H1 (cell line): ENCODE measurements around the gene ELL. TPM values are rescaled to one million over a fixed set of nuclear protein-coding genes. Genes with fewer than 3 reads are reported as not detected.

Source experiments
- CTCF ChIA-PET: fragments of 300-600 bp; sonication (Branson Sonifier 250); formaldehyde crosslinking; loops from one replicate; lab custom pipeline; 2021; ENCODE audit not compliant: partially characterized antibody; lab: Charles Lee
- POLR2A ChIA-PET: fragments of 300-600 bp; sonication (Branson Sonifier 250); formaldehyde crosslinking; loops from one replicate; lab custom pipeline; 2021; ENCODE audit warnings: inconsistent platforms; ENCODE audit not compliant: partially characterized antibody; lab: Charles Lee
- DNase-seq, 2 experiments: peaks; one replicate each; pipeline versions ENCODE4 v3.0.0 to v3.0.0-alpha.2; 2010 to 2022; ENCODE audit warnings: low spot score in 2 of 2, low read depth in 1 of 2, mixed read lengths in 1 of 2
- FAIRE-seq: peaks from 2 replicates; lab custom pipeline; 2011; peaks lifted over from hg19 to GRCh38; lab: Jason Lieb, UNC
- H2AFZ ChIP-seq: 2 replicates; pipeline ENCODE4 v1.8.1; 2012; ENCODE audit warnings: low read length, inconsistent platforms
- H2AK5ac ChIP-seq: 2 replicates; pipeline ENCODE4 v1.6.1; 2013; ENCODE audit warnings: low read depth, low read length
- H2BK120ac ChIP-seq: replicated peaks from 2 replicates; pipeline ENCODE3; 2013; ENCODE audit warnings: low read depth, low read length, inconsistent platforms
- H2BK12ac ChIP-seq: 2 replicates; pipeline ENCODE4 v1.6.1; 2013; ENCODE audit warnings: low read depth, low read length
- H2BK15ac ChIP-seq: 2 replicates; pipeline ENCODE4 v1.6.1; 2013; ENCODE audit warnings: low read length
- H2BK20ac ChIP-seq: 2 replicates; pipeline ENCODE4 v1.6.1; 2013; ENCODE audit warnings: low read length
- H2BK5ac ChIP-seq: 2 replicates; pipeline ENCODE4 v1.6.1; 2013; ENCODE audit warnings: low read depth, low read length
- H3K14ac ChIP-seq: 2 replicates; pipeline ENCODE4 v1.6.1; 2013; ENCODE audit warnings: inconsistent platforms; ENCODE audit not compliant: insufficient read length
- H3K18ac ChIP-seq: 2 replicates; pipeline ENCODE4 v1.6.1; 2013; ENCODE audit warnings: low read length; ENCODE audit errors: extremely low read depth
- H3K23ac ChIP-seq: 2 replicates; pipeline ENCODE4 v1.6.1; 2013; ENCODE audit warnings: inconsistent platforms; ENCODE audit not compliant: insufficient read length
- H3K23me2 ChIP-seq: 2 replicates; pipeline ENCODE4 v1.6.1; 2013; ENCODE audit warnings: low read depth, low read length
- H3K27ac ChIP-seq: 2 replicates; pipeline ENCODE4 v1.6.1; 2011; ENCODE audit warnings: low read depth, low read length, inconsistent platforms
- H3K27me3 ChIP-seq, 4 experiments: replicated peaks in 1 of 4; 1 replicate in 1 of 4; 2 replicates in 3 of 4; pipeline versions ENCODE4 v1.6.1 to v1.8.1; 2011 to 2013; ENCODE audit warnings: low read length in 3 of 4, mild to moderate bottlenecking in 3 of 4, inconsistent platforms in 2 of 4, mixed read lengths in 2 of 4, moderate library complexity in 1 of 4; ENCODE audit not compliant: control insufficient read depth in 3 of 4, insufficient read depth in 3 of 4; ENCODE audit errors: extremely low read depth in 1 of 4
- H3K36me3 ChIP-seq, 4 experiments: 2 replicates each; pipeline versions ENCODE4 v1.6.1 to v1.8.1; 2011 to 2013; ENCODE audit warnings: mild to moderate bottlenecking in 4 of 4, low read length in 3 of 4, moderate library complexity in 2 of 4, control low read depth in 1 of 4, inconsistent platforms in 1 of 4; ENCODE audit not compliant: insufficient read depth in 4 of 4, control insufficient read depth in 2 of 4
- H3K4ac ChIP-seq: replicated peaks from 2 replicates; pipeline ENCODE3; 2013; ENCODE audit warnings: low read length, low read depth, mixed read lengths, inconsistent platforms; ENCODE audit not compliant: insufficient read length
- H3K4me1 ChIP-seq, 4 experiments: replicated peaks in 1 of 4; 1 replicate in 1 of 4; 2 replicates in 3 of 4; pipeline versions ENCODE4 v1.6.1 to v1.8.1; 2011 to 2013; ENCODE audit warnings: low read length in 3 of 4, inconsistent platforms in 2 of 4, mixed read lengths in 1 of 4; ENCODE audit not compliant: insufficient read depth in 4 of 4, control insufficient read depth in 3 of 4
- H3K4me2 ChIP-seq, 2 experiments: 2 replicates each; pipeline versions ENCODE4 v1.6.1 to v1.8.1; 2011 to 2013; ENCODE audit warnings: low read depth in 2 of 2, low read length in 2 of 2, control low read depth in 1 of 2, inconsistent platforms in 1 of 2, mild to moderate bottlenecking in 1 of 2; ENCODE audit not compliant: insufficient read depth in 1 of 2
- H3K4me3 ChIP-seq, 4 experiments: fragments of 200-600, 300-600 bp in 1 of 4; sonication (generic), shearing (Covaris generic), sonication (Bioruptor Twin) in 1 of 4; 2 replicates each; pipeline versions ENCODE4 v1.5.1 to v1.8.1; 2011 to 2016; ENCODE audit warnings: low read length in 4 of 4, low read depth in 3 of 4, control low read depth in 2 of 4, inconsistent platforms in 2 of 4, mild to moderate bottlenecking in 2 of 4, mixed read lengths in 1 of 4, moderate library complexity in 1 of 4; ENCODE audit not compliant: insufficient read depth in 2 of 4; ENCODE audit errors: extremely low read depth in 1 of 4
- H3K56ac ChIP-seq: replicated peaks from 2 replicates; pipeline ENCODE3; 2013; ENCODE audit warnings: low read depth, mild to moderate bottlenecking, mixed read lengths, low read length, inconsistent platforms; ENCODE audit not compliant: insufficient read length
- H3K79me1 ChIP-seq: 2 replicates; pipeline ENCODE4 v1.6.1; 2013; ENCODE audit warnings: low read depth, low read length, control low read depth
- H3K79me2 ChIP-seq, 2 experiments: 2 replicates each; pipeline versions ENCODE4 v1.6.1 to v1.8.1; 2012 to 2013; ENCODE audit warnings: low read length in 2 of 2, mild to moderate bottlenecking in 2 of 2, inconsistent platforms in 1 of 2; ENCODE audit not compliant: insufficient read depth in 2 of 2, control insufficient read depth in 1 of 2
- H3K9ac ChIP-seq, 4 experiments: replicated peaks in 1 of 4; 1 replicate in 1 of 4; 2 replicates in 3 of 4; pipeline versions ENCODE4 v1.6.1 to v1.8.1; 2011 to 2013; ENCODE audit warnings: low read depth in 3 of 4, low read length in 3 of 4, control low read depth in 2 of 4, mild to moderate bottlenecking in 2 of 4, moderate library complexity in 2 of 4, inconsistent platforms in 1 of 4; ENCODE audit errors: extremely low read depth in 1 of 4
- H3K9me3 ChIP-seq, 2 experiments: 2 replicates each; pipeline versions ENCODE4 v1.6.1 to v1.8.1; 2012 to 2013; ENCODE audit warnings: mild to moderate bottlenecking in 2 of 2, moderate library complexity in 2 of 2, control low read depth in 1 of 2, inconsistent platforms in 1 of 2, low read depth in 1 of 2, low read length in 1 of 2, mixed read lengths in 1 of 2; ENCODE audit not compliant: insufficient read depth in 2 of 2
- H4K20me1 ChIP-seq, 2 experiments: replicated peaks in 1 of 2; 2 replicates each; pipeline versions ENCODE3 to v1.8.1; 2011 to 2013; ENCODE audit warnings: inconsistent platforms in 2 of 2, low read length in 2 of 2, mild to moderate bottlenecking in 1 of 2; ENCODE audit not compliant: insufficient read depth in 2 of 2, control insufficient read depth in 1 of 2
- H4K5ac ChIP-seq: 2 replicates; pipeline ENCODE4 v1.6.1; 2013; ENCODE audit warnings: low read length, low read depth, mixed read lengths, inconsistent platforms; ENCODE audit not compliant: insufficient read length
- H4K8ac ChIP-seq: 2 replicates; pipeline ENCODE4 v1.8.0; 2013; ENCODE audit warnings: mild to moderate bottlenecking, moderate library complexity, low read length, inconsistent platforms; ENCODE audit not compliant: insufficient read depth; ENCODE audit errors: extremely low read depth
- H4K91ac ChIP-seq: replicated peaks from 2 replicates; pipeline ENCODE3; 2013; ENCODE audit warnings: low read length, mixed read lengths, inconsistent platforms; ENCODE audit not compliant: insufficient read length
- BRCA1 ChIP-seq: IDR thresholded peaks from 2 replicates; pipeline ENCODE4 v1.6.1; 2012; ENCODE audit warnings: low read depth, low read length, improper control_type of control experiment
- CREB1 ChIP-seq: IDR thresholded peaks from 2 replicates; pipeline ENCODE4 v1.6.1; 2012; ENCODE audit warnings: inconsistent platforms
- NRF1 ChIP-seq: IDR thresholded peaks from 2 replicates; pipeline ENCODE4 v1.6.1; 2011; ENCODE audit warnings: mild to moderate bottlenecking, low read depth, low read length, improper control_type of control experiment
- SRF ChIP-seq: IDR thresholded peaks from 2 replicates; pipeline ENCODE4 v1.6.1; 2011; ENCODE audit warnings: mild to moderate bottlenecking, low read depth, low read length, moderate library complexity
- ZNF274 ChIP-seq: IDR thresholded peaks from 2 replicates; pipeline ENCODE4 v1.7.0; 2012; ENCODE audit warnings: low read length, borderline replicate concordance; ENCODE audit errors: extremely low read depth
- WGBS, 2 experiments: shearing (Covaris generic) in 1 of 2; methylation state at CpG; one replicate each; pipeline versions ENCODE4 v1.1.6 to v1.1.7; 2013 to 2015; ENCODE audit warnings: low lambda C conversion rate in 2 of 2, mixed read lengths in 2 of 2, inconsistent platforms in 1 of 2, low coverage in 1 of 2, missing lambda C conversion rate in 1 of 2; ENCODE audit not compliant: insufficient replicate concordance in 2 of 2, insufficient coverage in 1 of 2, insufficient read length in 1 of 2; ENCODE audit errors: extremely low coverage in 1 of 2, missing lambda C conversion rate in 1 of 2; 5-methylcytosine and 5-hydroxymethylcytosine counted together
- polyA plus RNA-seq, 7 experiments: library from polyadenylated mRNA; depleted of rRNA in 3 of 7; stranded (reverse) in 5 of 7; unstranded in 2 of 7; fragments of >200 nt in 5 of 7; fragments of 200-250 nt in 2 of 7; gene quantifications; 1 replicate in 5 of 7; 2 replicates in 1 of 7; 4 replicates in 1 of 7; pipeline versions ENCODE4 v1.2.1 to v1.2.3, GENCODE V29; 2011 to 2013; ENCODE audit warnings: missing spikeins in 2 of 7, mixed read lengths in 2 of 7
- total RNA-seq: library from RNA; stranded (reverse); fragmentation: NEBNext Ultra II Directional; extraction: Animal tissue kit (Norgen Biotek cat#: 25700); gene quantifications from 2 replicates; pipeline ENCODE4 v1.2.1, GENCODE V29; 2021

The ELL gene
- total and polyA plus RNA-seq, 2 of the 8 experiments (the other 6 are each of a cell fraction or from before 2014, with no cell fraction given), result 5.2 to 10.5 TPM

DNA sequence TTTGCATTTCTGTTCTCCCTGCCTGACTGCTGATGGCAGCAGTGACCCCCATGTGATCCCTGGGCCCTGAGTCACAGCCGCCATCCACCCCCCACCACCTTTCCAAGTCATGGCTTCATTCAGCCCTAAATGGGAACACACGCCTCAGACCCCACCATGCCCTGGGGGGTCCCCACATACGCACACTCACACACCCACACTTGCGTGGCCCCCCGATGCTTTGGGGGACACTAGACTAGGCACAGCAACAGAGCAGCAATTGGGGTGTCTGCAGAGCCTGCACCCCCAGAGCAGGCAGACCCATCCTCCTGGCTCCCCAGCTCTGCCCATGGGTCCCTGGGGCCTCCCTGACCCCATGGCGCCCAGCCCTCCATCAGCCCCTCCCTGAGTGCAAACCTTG, 78.5 kb downstream of the ELL start:
- H2BK15ac ChIP-seq, result no peak overlapping the region
- FAIRE-seq (no peak), DNase-seq (no peak)
- no peak overlapping the region for H3K9ac ChIP-seq
- H3K4me3 ChIP-seq, result no peak overlapping the region
- H3K4ac ChIP-seq, result no peak overlapping the region
- H3K79me1 ChIP-seq, result no peaks in the 10 kb centered on the region
- no peaks in the 10 kb centered on the region for H3K9me3 ChIP-seq
- no peak overlapping the region for H4K91ac ChIP-seq
- H2AK5ac ChIP-seq, result no peak overlapping the region
- no peak overlapping the region for H2BK5ac ChIP-seq
- no peaks in the 10 kb centered on the region for H3K79me2 ChIP-seq
- no peak overlapping the region for H4K5ac ChIP-seq
- no peak overlapping the region for H2AFZ ChIP-seq
- H3K36me3 ChIP-seq, result peaks cover 0 to 10% (median 1%) of the 10 kb centered on the region in 4 experiments; a peak in 2 of 8 replicates
- no peak overlapping the region for H2BK20ac ChIP-seq
- CTCF ChIA-PET, result interaction anchor here (0.6 to 13.5 kb wide), 8 partner anchors 10 to 403 kb away, joined by 3 to 143 read pairs (median 3); no protein-coding TSS in a partner anchor
- no peak overlapping the region; the same call in 1 of the 2 replicates for H3K27ac ChIP-seq
- no peak overlapping the region for H2BK120ac ChIP-seq
- H4K20me1 ChIP-seq, result peaks cover 0 to 9% of the 10 kb centered on the region in 2 experiments
- H3K27me3 ChIP-seq, result no peaks in the 10 kb centered on the region
- peaks cover 8% of the 10 kb centered on the region; the same call in 1 of the 2 replicates for H3K23me2 ChIP-seq
- peaks cover 5 to 18% (median 12%) of the 10 kb centered on the region in 4 experiments for H3K4me1 ChIP-seq
- no peak overlapping the region for H2BK12ac ChIP-seq
- no peak overlapping the region for H3K14ac ChIP-seq
- H3K4me2 ChIP-seq, result no peak overlapping the region
- TF ChIP-seq NRF1 (no peak), CREB1 (no peak), BRCA1 (no peak), SRF (no peak), ZNF274 (no peak)
- H3K23ac ChIP-seq, result no peak overlapping the region
- no peak overlapping the region for H4K8ac ChIP-seq
- H3K18ac ChIP-seq, result no peak overlapping the region
- POLR2A ChIA-PET, result interaction anchor here (1.0 kb wide), 1 partner anchor 10 kb away, joined by 7 read pairs; no protein-coding TSS in a partner anchor
- WGBS, 2 experiments, result 89% methylated on average over 5 of the region's 6 CpGs; no CpG with 5 or more reads in 1 of the 2 experiments
- H3K56ac ChIP-seq, result no peak overlapping the region
